GM12878 (cell line): ENCODE measurements around the gene PCYT1B. TPM values are rescaled to one million over a fixed set of nuclear protein-coding genes. Genes with fewer than 3 reads are reported as not detected.

Experiments used
- ATAC-seq: fragments of 200-7000 bp; cut with Tn5 transposase; 3 replicates; pipeline ENCODE4 v1.9.1; 2020; ENCODE audit warnings: mild to moderate bottlenecking, moderate library complexity
- BruUV-seq: library from RNA; stranded (reverse); fragments of 400-500 nt; replicated peaks from 2 replicates; lab custom pipeline; 2021; lab: Mats Ljungman, UMichigan
- CTCF ChIA-PET: fragments of 300-600 bp; sonication (Branson Sonifier 250); formaldehyde crosslinking; extraction: SDS; loops from one replicate; lab custom pipeline; 2021; ENCODE audit warnings: inconsistent platforms; lab: Yijun Ruan, JAX
- POLR2A ChIA-PET: fragments of 350-600 bp; formaldehyde crosslinking; extraction: SDS; loops from one replicate; lab custom pipeline; 2021; ENCODE audit warnings: inconsistent platforms; lab: Charles Lee
- RAD21 ChIA-PET: fragments of 300-600 bp; sonication (Branson Sonifier 250); formaldehyde crosslinking; loops from one replicate; lab custom pipeline; 2023; ENCODE audit warnings: antibody characterized with exemption; ENCODE audit not compliant: unreplicated experiment; lab: Charles Lee
- SMC1A ChIA-PET: fragments of 300-600 bp; sonication (Branson Sonifier 250); formaldehyde crosslinking; loops from one replicate; lab custom pipeline; 2023; ENCODE audit not compliant: unreplicated experiment, uncharacterized antibody; lab: Charles Lee
- DNase-seq: peaks from one replicate; pipeline ENCODE4 v3.0.0-alpha.2; 2011; ENCODE audit warnings: low read depth, low spot score
- FAIRE-seq: peaks from 3 replicates; lab custom pipeline; 2011; peaks lifted over from hg19 to GRCh38; lab: Jason Lieb, UNC
- H2AFZ ChIP-seq: 2 replicates; pipeline ENCODE4 v1.6.0; 2011; ENCODE audit warnings: low read depth, low read length, control low read depth; ENCODE audit not compliant: control insufficient read depth
- H3K27ac ChIP-seq: 2 replicates; pipeline ENCODE4 v1.5.1; 2011; ENCODE audit warnings: control low read depth; ENCODE audit not compliant: control insufficient read depth, insufficient read depth
- H3K27me3 ChIP-seq, 2 experiments: replicated peaks in 1 of 2; 2 replicates each; pipeline versions ENCODE4 v1.6.0 to v1.6.1; 2011; ENCODE audit warnings: low read length in 1 of 2; ENCODE audit not compliant: control insufficient read depth in 2 of 2, insufficient read depth in 2 of 2
- H3K36me3 ChIP-seq, 2 experiments: 2 replicates each; pipeline ENCODE4 v1.5.1; 2011; ENCODE audit warnings: low read length in 1 of 2; ENCODE audit not compliant: control insufficient read depth in 2 of 2, insufficient read depth in 2 of 2
- H3K4me1 ChIP-seq: 2 replicates; pipeline ENCODE4 v1.6.1; 2011; ENCODE audit warnings: mild to moderate bottlenecking, low read length, moderate library complexity, mixed read lengths; ENCODE audit not compliant: control insufficient read depth, insufficient read depth
- H3K4me2 ChIP-seq: 2 replicates; pipeline ENCODE4 v1.6.0; 2011; ENCODE audit warnings: control low read depth; ENCODE audit not compliant: control insufficient read depth, insufficient read depth
- H3K4me3 ChIP-seq: fragments of 200-600 bp; sonication (generic); 2 replicates; pipeline ENCODE4 v1.5.1; 2016
- H3K79me2 ChIP-seq: 2 replicates; pipeline ENCODE4 v1.6.0; 2011; ENCODE audit warnings: low read length; ENCODE audit not compliant: control insufficient read depth, insufficient read depth
- H3K9ac ChIP-seq: 2 replicates; pipeline ENCODE4 v1.8.0; 2011; ENCODE audit warnings: low read length, control low read depth, mixed read lengths; ENCODE audit not compliant: control insufficient read depth, insufficient read depth
- H3K9me3 ChIP-seq: replicated peaks from 3 replicates; pipeline ENCODE4 v1.5.1; 2011; ENCODE audit warnings: mild to moderate bottlenecking, low read length; ENCODE audit not compliant: control insufficient read depth, insufficient read depth
- H4K20me1 ChIP-seq: 2 replicates; pipeline ENCODE4 v1.6.0; 2011; ENCODE audit not compliant: control insufficient read depth, insufficient read depth
- ASH2L ChIP-seq: fragments of 300-600, 200-600 bp; sonication (generic); IDR thresholded peaks from 2 replicates; pipeline ENCODE4 v1.6.1; 2017; ENCODE audit warnings: low read depth, mild to moderate bottlenecking, borderline replicate concordance
- BACH1 ChIP-seq: fragments of 450-650 bp; IDR thresholded peaks from 2 replicates; pipeline ENCODE4 v1.6.1; 2017; ENCODE audit warnings: mild to moderate bottlenecking, borderline replicate concordance
- BCL11A ChIP-seq: IDR thresholded peaks from 2 replicates; pipeline ENCODE4 v1.6.1; 2011; ENCODE audit warnings: low read depth, low read length
- BHLHE40 ChIP-seq, 2 experiments: fragments of 450-650 bp in 1 of 2; IDR thresholded peaks; 2 replicates each; pipeline ENCODE4 v1.6.1; 2011 to 2017; ENCODE audit warnings: low read depth in 2 of 2, borderline replicate concordance in 1 of 2, improper control_type of control experiment in 1 of 2, low read length in 1 of 2, mild to moderate bottlenecking in 1 of 2
- DPF2 ChIP-seq: fragments of 450-650 bp; IDR thresholded peaks from 2 replicates; pipeline ENCODE4 v1.6.1; 2017; ENCODE audit warnings: mild to moderate bottlenecking
- E2F4 ChIP-seq: IDR thresholded peaks from 2 replicates; pipeline ENCODE4 v1.6.1; 2012; ENCODE audit warnings: low read depth, low read length, improper control_type of control experiment
- MTA3 ChIP-seq: IDR thresholded peaks from 2 replicates; pipeline ENCODE4 v1.6.1; 2012; ENCODE audit warnings: low read length, inconsistent platforms, borderline replicate concordance
- MXI1 ChIP-seq: fragments of 150-350 bp; IDR thresholded peaks from 2 replicates; pipeline ENCODE4 v1.6.1; 2011; ENCODE audit warnings: low read depth, mild to moderate bottlenecking, inconsistent platforms, low read length, improper control_type of control experiment
- NFIC ChIP-seq: IDR thresholded peaks from 2 replicates; pipeline ENCODE4 v1.6.1; 2012; ENCODE audit warnings: low read depth, mild to moderate bottlenecking, inconsistent platforms, low read length, moderate library complexity
- SMAD5 ChIP-seq: IDR thresholded peaks from 2 replicates; pipeline ENCODE4 v1.6.1; 2016; ENCODE audit warnings: antibody characterized with exemption, low read depth
- ZBED1 ChIP-seq: IDR thresholded peaks from 2 replicates; pipeline ENCODE4 v1.6.1; 2016; ENCODE audit warnings: borderline replicate concordance
- ZNF217 ChIP-seq: fragments of 450-650 bp; IDR thresholded peaks from 2 replicates; pipeline ENCODE4 v1.6.1; 2017; ENCODE audit warnings: antibody characterized with exemption, mild to moderate bottlenecking
- WGBS: methylation state at CpG from one replicate; pipeline ENCODE4 v1.1.6; 2016; ENCODE audit warnings: low lambda C conversion rate; ENCODE audit not compliant: insufficient replicate concordance, insufficient coverage; ENCODE audit errors: missing lambda C conversion rate; 5-methylcytosine and 5-hydroxymethylcytosine counted together
- in situ Hi-C: fragments of 300-500 bp; cut with MboI; formaldehyde crosslinking; loops from 9 replicates; pipeline ENCODE4 v1.14.3; 2018; ENCODE audit warnings: mixed read lengths
- intact Hi-C: fragments of 100-400 bp; cut with micrococcal nuclease; formaldehyde crosslinking; loops from one replicate; pipeline ENCODE4 v1.14.2; 2022; ENCODE audit not compliant: unreplicated experiment
- polyA plus RNA-seq, 11 experiments: library from polyadenylated mRNA; depleted of rRNA in 4 of 11; unstranded in 6 of 11; stranded (reverse) in 5 of 11; fragments of >200 nt; fragmentation: Nextera tagmentation in 4 of 11; fragmentation: Illumina TruSeq in 1 of 11; extraction: Ambion mirVana in 4 of 11; extraction: Trizol in 1 of 11; gene quantifications; 1 replicate in 1 of 11; 2 replicates in 10 of 11; pipeline versions ENCODE4 v1.2.1 to v1.2.3, GENCODE V29; 2011 to 2016; ENCODE audit warnings: inconsistent platforms in 2 of 11, missing spikeins in 2 of 11, low read depth in 1 of 11
- total RNA-seq, 4 experiments: library from RNA; depleted of rRNA in 3 of 4; stranded (reverse); fragments of >200 nt in 3 of 4; fragmentation: Illumina TruSeq in 1 of 4; extraction: Trizol in 1 of 4; gene quantifications; 2 replicates each; pipeline versions ENCODE4 v1.2.1 to v1.2.3, GENCODE V29; 2013 to 2021
- TF ChIP-seq, protein P1 (sequence below): IDR thresholded peaks from 2 replicates; pipeline ENCODE4 v1.6.1; 2012; ENCODE audit warnings: low read length, inconsistent platforms
- TF ChIP-seq, protein P2 (sequence below): fragments of 450-650 bp; IDR thresholded peaks from 2 replicates; pipeline ENCODE4 v1.6.1; 2017; ENCODE audit warnings: low read depth, mild to moderate bottlenecking, moderate library complexity
- TF ChIP-seq, protein P3 (sequence below): fragments of 150-350 bp; IDR thresholded peaks from 2 replicates; pipeline ENCODE4 v1.6.1; 2016; ENCODE audit warnings: low read depth, low read length

PCYT1B gene
- total and polyA plus RNA-seq, 10 of the 15 experiments (the other 5 are each of a cell fraction or from before 2014, with no cell fraction given): 0.10 TPM; not detected in 9

- POLR2A ChIA-PET: no interaction called here
- no peaks in the 10 kb centered on the region for H3K4me1 ChIP-seq
- 0% methylated on average over 1 of the region's 1 CpG for WGBS
- no peak overlapping the region for H3K4me3 ChIP-seq
- peaks cover 0 to 2% of the 10 kb centered on the region in 2 experiments; a peak in 2 of 4 replicates for H3K27me3 ChIP-seq
- no peak for TF ChIP-seq ZBED1
- no peak for TF ChIP-seq BHLHE40 (IDR thresholded peaks at IDR 0.05; ENCODE audit: borderline replicate concordance in 1 of 2, low read depth in 2 of 2, low read length in 1 of 2)
- no peak for TF ChIP-seq E2F4
- no peak for TF ChIP-seq ZNF217
- no peak for TF ChIP-seq ASH2L
- TF ChIP-seq SMAD5: no peak
- TF ChIP-seq BCL11A: no peak
- TF ChIP-seq MTA3: no peak
- TF ChIP-seq, protein P1, sequence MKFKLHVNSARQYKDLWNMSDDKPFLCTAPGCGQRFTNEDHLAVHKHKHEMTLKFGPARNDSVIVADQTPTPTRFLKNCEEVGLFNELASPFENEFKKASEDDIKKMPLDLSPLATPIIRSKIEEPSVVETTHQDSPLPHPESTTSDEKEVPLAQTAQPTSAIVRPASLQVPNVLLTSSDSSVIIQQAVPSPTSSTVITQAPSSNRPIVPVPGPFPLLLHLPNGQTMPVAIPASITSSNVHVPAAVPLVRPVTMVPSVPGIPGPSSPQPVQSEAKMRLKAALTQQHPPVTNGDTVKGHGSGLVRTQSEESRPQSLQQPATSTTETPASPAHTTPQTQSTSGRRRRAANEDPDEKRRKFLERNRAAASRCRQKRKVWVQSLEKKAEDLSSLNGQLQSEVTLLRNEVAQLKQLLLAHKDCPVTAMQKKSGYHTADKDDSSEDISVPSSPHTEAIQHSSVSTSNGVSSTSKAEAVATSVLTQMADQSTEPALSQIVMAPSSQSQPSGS: no peak
- TF ChIP-seq NFIC: no peak
- no peak for TF ChIP-seq BACH1
- TF ChIP-seq, protein P2, sequence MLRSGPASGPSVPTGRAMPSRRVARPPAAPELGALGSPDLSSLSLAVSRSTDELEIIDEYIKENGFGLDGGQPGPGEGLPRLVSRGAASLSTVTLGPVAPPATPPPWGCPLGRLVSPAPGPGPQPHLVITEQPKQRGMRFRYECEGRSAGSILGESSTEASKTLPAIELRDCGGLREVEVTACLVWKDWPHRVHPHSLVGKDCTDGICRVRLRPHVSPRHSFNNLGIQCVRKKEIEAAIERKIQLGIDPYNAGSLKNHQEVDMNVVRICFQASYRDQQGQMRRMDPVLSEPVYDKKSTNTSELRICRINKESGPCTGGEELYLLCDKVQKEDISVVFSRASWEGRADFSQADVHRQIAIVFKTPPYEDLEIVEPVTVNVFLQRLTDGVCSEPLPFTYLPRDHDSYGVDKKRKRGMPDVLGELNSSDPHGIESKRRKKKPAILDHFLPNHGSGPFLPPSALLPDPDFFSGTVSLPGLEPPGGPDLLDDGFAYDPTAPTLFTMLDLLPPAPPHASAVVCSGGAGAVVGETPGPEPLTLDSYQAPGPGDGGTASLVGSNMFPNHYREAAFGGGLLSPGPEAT: no peak
- TF ChIP-seq DPF2: no peak
- TF ChIP-seq, protein P3, sequence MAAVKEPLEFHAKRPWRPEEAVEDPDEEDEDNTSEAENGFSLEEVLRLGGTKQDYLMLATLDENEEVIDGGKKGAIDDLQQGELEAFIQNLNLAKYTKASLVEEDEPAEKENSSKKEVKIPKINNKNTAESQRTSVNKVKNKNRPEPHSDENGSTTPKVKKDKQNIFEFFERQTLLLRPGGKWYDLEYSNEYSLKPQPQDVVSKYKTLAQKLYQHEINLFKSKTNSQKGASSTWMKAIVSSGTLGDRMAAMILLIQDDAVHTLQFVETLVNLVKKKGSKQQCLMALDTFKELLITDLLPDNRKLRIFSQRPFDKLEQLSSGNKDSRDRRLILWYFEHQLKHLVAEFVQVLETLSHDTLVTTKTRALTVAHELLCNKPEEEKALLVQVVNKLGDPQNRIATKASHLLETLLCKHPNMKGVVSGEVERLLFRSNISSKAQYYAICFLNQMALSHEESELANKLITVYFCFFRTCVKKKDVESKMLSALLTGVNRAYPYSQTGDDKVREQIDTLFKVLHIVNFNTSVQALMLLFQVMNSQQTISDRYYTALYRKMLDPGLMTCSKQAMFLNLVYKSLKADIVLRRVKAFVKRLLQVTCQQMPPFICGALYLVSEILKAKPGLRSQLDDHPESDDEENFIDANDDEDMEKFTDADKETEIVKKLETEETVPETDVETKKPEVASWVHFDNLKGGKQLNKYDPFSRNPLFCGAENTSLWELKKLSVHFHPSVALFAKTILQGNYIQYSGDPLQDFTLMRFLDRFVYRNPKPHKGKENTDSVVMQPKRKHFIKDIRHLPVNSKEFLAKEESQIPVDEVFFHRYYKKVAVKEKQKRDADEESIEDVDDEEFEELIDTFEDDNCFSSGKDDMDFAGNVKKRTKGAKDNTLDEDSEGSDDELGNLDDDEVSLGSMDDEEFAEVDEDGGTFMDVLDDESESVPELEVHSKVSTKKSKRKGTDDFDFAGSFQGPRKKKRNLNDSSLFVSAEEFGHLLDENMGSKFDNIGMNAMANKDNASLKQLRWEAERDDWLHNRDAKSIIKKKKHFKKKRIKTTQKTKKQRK: no peak
- TF ChIP-seq MXI1: no peak
- TF ChIP-seq, all 136 proteins: peak for 0
- ChIA-PET SMC1A (no interaction called here), CTCF (no interaction called here), RAD21 (no interaction called here)
- Histone ChIP-seq H3K9me3 (no peaks in the 10 kb centered on the region), H2AFZ (no peak overlapping the region), H3K9ac (no peak overlapping the region), H3K36me3 (no peaks in the 10 kb centered on the region), H3K79me2 (no peaks in the 10 kb centered on the region), H4K20me1 (no peaks in the 10 kb centered on the region), H3K27ac (no peak overlapping the region), H3K4me2 (no peak overlapping the region)
- ATAC-seq: no peak
- no TSS peak for BruUV-seq
- no peak for FAIRE-seq
- DNase-seq: no peak
- intact Hi-C loops (no loop called here), in situ Hi-C loops (no loop called here)
Observed at GRCh38 chrX:24659106-24659505, 12.0 kb upstream of the PCYT1B start.
